ENCODE results near the gene EXOC3L4.

GRCh38 chr14:103146141-103146709, 51.7 kb downstream of the EXOC3L4 start:
- TF ChIP-seq, protein P1, sequence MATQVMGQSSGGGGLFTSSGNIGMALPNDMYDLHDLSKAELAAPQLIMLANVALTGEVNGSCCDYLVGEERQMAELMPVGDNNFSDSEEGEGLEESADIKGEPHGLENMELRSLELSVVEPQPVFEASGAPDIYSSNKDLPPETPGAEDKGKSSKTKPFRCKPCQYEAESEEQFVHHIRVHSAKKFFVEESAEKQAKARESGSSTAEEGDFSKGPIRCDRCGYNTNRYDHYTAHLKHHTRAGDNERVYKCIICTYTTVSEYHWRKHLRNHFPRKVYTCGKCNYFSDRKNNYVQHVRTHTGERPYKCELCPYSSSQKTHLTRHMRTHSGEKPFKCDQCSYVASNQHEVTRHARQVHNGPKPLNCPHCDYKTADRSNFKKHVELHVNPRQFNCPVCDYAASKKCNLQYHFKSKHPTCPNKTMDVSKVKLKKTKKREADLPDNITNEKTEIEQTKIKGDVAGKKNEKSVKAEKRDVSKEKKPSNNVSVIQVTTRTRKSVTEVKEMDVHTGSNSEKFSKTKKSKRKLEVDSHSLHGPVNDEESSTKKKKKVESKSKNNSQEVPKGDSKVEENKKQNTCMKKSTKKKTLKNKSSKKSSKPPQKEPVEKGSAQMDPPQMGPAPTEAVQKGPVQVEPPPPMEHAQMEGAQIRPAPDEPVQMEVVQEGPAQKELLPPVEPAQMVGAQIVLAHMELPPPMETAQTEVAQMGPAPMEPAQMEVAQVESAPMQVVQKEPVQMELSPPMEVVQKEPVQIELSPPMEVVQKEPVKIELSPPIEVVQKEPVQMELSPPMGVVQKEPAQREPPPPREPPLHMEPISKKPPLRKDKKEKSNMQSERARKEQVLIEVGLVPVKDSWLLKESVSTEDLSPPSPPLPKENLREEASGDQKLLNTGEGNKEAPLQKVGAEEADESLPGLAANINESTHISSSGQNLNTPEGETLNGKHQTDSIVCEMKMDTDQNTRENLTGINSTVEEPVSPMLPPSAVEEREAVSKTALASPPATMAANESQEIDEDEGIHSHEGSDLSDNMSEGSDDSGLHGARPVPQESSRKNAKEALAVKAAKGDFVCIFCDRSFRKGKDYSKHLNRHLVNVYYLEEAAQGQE (IDR thresholded peaks at IDR 0.05; ENCODE audit: insufficient read depth in 1 of 2, low read depth in 2 of 2, low read length in 2 of 2): no peak
- TF ChIP-seq SIN3A (IDR thresholded peaks at IDR 0.05; ENCODE audit: borderline replicate concordance, insufficient read depth, low read length) (no peak), POLR2AphosphoS5 (IDR thresholded peaks at IDR 0.05; ENCODE audit: low read depth, low read length) (no peak), TAF1 (IDR thresholded peaks at IDR 0.05; ENCODE audit: borderline replicate concordance, insufficient read depth, low read length) (no peak), FOXP2 (optimal IDR thresholded peaks at IDR 0.05; ENCODE audit: borderline replicate concordance, extremely low read depth, extremely low read length, insufficient read depth) (no peak)
